Transverse colon (tissue), 4 donors: ENCODE results near the gene ODR4. TPM values are rescaled to one million over a fixed set of nuclear protein-coding genes. Genes with fewer than 3 reads are reported as not detected.

Experiments
- DNase-seq: peaks from one replicate; pipeline ENCODE4 v3.0.0-alpha.2; 2019
- H3K27ac ChIP-seq, 4 donors: fragments of 200-600 bp; sonication (generic); 2 replicates each; pipeline ENCODE4 v1.5.1; 2016 to 2018; ENCODE audit warnings: inconsistent platforms in 4 of 4
- H3K27me3 ChIP-seq: fragments of 200-600 bp; sonication (generic); 2 replicates; pipeline ENCODE4 v1.5.1; 2017; ENCODE audit warnings: inconsistent platforms
- H3K36me3 ChIP-seq, 4 donors: fragments of 200-600 bp; sonication (generic); 2 replicates each; pipeline ENCODE4 v1.5.1; 2017 to 2019; ENCODE audit warnings: inconsistent platforms in 4 of 4
- H3K4me1 ChIP-seq, 4 donors: fragments of 200-600 bp; sonication (generic); 2 replicates each; pipeline ENCODE4 v1.5.1; 2017 to 2020; ENCODE audit warnings: inconsistent platforms in 4 of 4
- H3K4me3 ChIP-seq, 4 donors: fragments of 200-600 bp; sonication (generic); 1 replicate in 1 of 4; 2 replicates in 3 of 4; pipeline versions ENCODE4 v1.5.1 to v1.6.1; 2017 to 2019; ENCODE audit warnings: inconsistent platforms in 4 of 4
- H3K9me3 ChIP-seq, 2 donors: fragments of 200-600 bp; sonication (generic); 2 replicates each; pipeline ENCODE4 v1.5.1; 2017 to 2019; ENCODE audit warnings: inconsistent platforms in 2 of 2
- EP300 ChIP-seq: sonication (generic); formaldehyde crosslinking; IDR thresholded peaks from one replicate; pipeline ENCODE4 v1.6.1; 2017; ENCODE audit warnings: antibody characterized with exemption, low read depth
- POLR2A ChIP-seq: fragments of 450-650 bp; IDR thresholded peaks from one replicate; pipeline ENCODE4 v1.6.1; 2016; ENCODE audit warnings: antibody characterized with exemption, mild to moderate bottlenecking, moderate library complexity
- POLR2AphosphoS5 ChIP-seq, 3 donors: sonication (generic); formaldehyde crosslinking; IDR thresholded peaks; one replicate each; pipeline ENCODE4 v1.6.1; 2016; ENCODE audit warnings: antibody characterized with exemption in 3 of 3
- WGBS, 2 donors: methylation state at CpG; one replicate each; pipeline ENCODE4 v1.1.5; 2018; ENCODE audit warnings: low coverage in 1 of 2; 5-methylcytosine and 5-hydroxymethylcytosine counted together
- in situ Hi-C, 4 donors: fragments of 200-750 bp; cut with MboI; loops; one replicate each; pipeline versions ENCODE4 v1.15.0 to v1.15.1; 2017; ENCODE audit warnings: low sequenced_read_pairs in 3 of 4, low pct_ligation_motif_present in 1 of 4, low pct_unique_long_range_greater_than_20kb in 1 of 4
- intact Hi-C: fragments of 100-400 bp; cut with DNase I; formaldehyde crosslinking; loops from one replicate; pipeline ENCODE4 v1.15.1; 2023; ENCODE audit warnings: low total_unique reads
- total RNA-seq, 4 donors: library from RNA; depleted of rRNA; stranded (reverse); fragments of >200 nt; gene quantifications; one replicate each; pipeline ENCODE4 v1.1.0, GENCODE V29; 2016
- TF ChIP-seq, protein P1 (sequence below), 5 experiments: fragments of 200-600 bp in 3 of 5; fragments of 450-650 bp in 2 of 5; sonication (generic) in 3 of 5; IDR thresholded peaks; 1 replicate in 2 of 5; 2 replicates in 3 of 5; pipeline ENCODE4 v1.5.1; 2016 to 2017; ENCODE audit warnings: antibody characterized with exemption in 5 of 5, inconsistent platforms in 3 of 5, mild to moderate bottlenecking in 2 of 5, moderate library complexity in 1 of 5

Gene ODR4
- total RNA-seq, 4 donors from 2014 or later, result 7.0 to 22.1 (median 14.7) TPM

DNA sequence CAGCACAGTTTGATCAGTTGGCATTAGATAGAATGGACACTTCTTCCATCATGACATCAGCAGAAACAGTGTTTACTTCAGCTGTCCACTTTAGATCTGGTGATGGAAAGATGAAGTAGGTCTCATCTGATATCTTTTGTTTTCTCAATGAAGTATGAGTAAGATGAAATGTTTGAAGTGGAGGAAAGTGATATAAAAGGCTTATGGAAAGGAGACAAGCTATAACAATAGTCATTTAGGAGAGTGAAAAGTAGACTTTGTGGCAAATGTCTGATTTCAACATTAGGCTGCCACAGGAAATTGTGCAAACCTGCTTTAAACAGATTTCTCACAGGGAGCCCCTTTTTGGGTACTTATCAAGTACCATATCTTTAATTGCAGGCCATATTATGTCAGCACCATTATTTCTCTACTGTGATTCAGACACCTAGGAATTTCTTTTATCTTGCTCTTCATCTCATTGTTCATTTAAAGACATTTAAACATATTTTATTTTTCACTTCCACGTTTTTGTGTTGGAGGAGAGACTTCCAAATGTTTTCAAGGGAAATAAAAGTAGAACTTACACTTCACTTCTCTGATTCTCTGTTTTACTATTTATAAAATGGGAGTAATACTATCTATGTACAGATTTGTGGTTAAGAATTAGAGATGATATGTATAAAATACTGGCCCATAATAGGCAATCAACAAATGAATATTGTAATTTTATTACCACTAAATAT, 67.2 kb downstream of the ODR4 start:
- in situ Hi-C loops (no loop called here), intact Hi-C loops (no loop called here)
- Histone ChIP-seq H3K27me3 (no peaks in the 10 kb centered on the region), H3K4me3 (no peak overlapping the region), H3K27ac (no peak overlapping the region), H3K4me1 (no peaks in the 10 kb centered on the region), H3K36me3 (no peaks in the 10 kb centered on the region), H3K9me3 (no peaks in the 10 kb centered on the region)
- no peak for DNase-seq
- TF ChIP-seq, protein P1, sequence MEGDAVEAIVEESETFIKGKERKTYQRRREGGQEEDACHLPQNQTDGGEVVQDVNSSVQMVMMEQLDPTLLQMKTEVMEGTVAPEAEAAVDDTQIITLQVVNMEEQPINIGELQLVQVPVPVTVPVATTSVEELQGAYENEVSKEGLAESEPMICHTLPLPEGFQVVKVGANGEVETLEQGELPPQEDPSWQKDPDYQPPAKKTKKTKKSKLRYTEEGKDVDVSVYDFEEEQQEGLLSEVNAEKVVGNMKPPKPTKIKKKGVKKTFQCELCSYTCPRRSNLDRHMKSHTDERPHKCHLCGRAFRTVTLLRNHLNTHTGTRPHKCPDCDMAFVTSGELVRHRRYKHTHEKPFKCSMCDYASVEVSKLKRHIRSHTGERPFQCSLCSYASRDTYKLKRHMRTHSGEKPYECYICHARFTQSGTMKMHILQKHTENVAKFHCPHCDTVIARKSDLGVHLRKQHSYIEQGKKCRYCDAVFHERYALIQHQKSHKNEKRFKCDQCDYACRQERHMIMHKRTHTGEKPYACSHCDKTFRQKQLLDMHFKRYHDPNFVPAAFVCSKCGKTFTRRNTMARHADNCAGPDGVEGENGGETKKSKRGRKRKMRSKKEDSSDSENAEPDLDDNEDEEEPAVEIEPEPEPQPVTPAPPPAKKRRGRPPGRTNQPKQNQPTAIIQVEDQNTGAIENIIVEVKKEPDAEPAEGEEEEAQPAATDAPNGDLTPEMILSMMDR (IDR thresholded peaks at IDR 0.05), result no peak
- WGBS, 2 donors, result 29 to 36% methylated on average over 1 of the region's 1 CpG

DNA sequence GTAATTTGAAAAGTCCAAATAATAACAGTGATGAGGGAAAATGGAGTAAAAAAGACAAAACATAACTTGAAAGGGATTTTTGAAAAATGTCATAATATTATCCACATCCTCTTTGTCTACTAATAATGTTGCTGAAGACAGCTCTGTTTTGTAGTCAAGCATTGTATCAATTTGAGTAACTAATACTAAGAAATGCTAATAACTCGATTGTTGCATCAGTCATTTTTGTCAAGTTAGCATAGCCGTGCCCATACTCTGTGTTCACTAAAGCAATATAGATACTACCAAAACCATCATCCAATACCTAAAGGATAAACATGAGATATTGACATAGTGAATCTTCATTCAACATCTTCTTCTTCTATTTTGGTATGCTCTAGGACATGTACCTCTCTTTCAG, 68.0 kb downstream of the ODR4 start:
- in situ Hi-C loops (no loop called here), intact Hi-C loops (no loop called here)
- no peak overlapping the region for H3K27ac ChIP-seq
- no peaks in the 10 kb centered on the region for H3K36me3 ChIP-seq
- DNase-seq, result no peak
- TF ChIP-seq, protein P1 (IDR thresholded peaks at IDR 0.05), result no peak
- no peak for TF ChIP-seq POLR2AphosphoS5 (IDR thresholded peaks at IDR 0.05)
- no peak for TF ChIP-seq EP300
- TF ChIP-seq POLR2A, result no peak
- WGBS, 2 donors, result 80 to 81% methylated on average over 2 of the region's 2 CpGs
- H3K27me3 ChIP-seq, result no peaks in the 10 kb centered on the region
- H3K9me3 ChIP-seq, result no peaks in the 10 kb centered on the region
- no peak overlapping the region for H3K4me3 ChIP-seq
- H3K4me1 ChIP-seq, result no peaks in the 10 kb centered on the region

DNA sequence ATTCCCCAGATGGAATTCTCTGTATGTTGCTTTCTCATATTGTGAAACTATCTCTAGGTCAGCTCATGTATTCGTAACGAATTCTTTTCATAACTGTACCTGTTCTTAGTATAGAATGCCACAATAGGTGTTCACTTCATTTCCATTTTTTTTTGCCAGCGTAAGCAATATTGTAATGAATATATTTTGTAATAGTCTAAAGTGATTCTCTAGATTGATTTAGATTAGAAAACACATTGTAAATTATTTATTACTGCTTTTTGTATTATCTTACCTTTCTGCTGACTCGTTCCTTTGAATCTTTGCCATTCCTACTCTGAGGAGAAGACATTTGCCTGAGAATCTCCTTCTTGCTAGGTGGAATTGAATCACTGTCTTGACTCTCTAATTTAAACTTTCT, 70.5 kb downstream of the ODR4 start:
- in situ Hi-C loops, result no loop called here
- H3K27ac ChIP-seq, result no peak overlapping the region
- intact Hi-C loops, result no loop called here
- no peaks in the 10 kb centered on the region for H3K27me3 ChIP-seq
- no peaks in the 10 kb centered on the region for H3K4me1 ChIP-seq
- no peaks in the 10 kb centered on the region for H3K36me3 ChIP-seq
- DNase-seq, result no peak
- H3K9me3 ChIP-seq, result no peaks in the 10 kb centered on the region
- no peak for TF ChIP-seq POLR2AphosphoS5 (IDR thresholded peaks at IDR 0.05)
- TF ChIP-seq, protein P1 (IDR thresholded peaks at IDR 0.05), result no peak
- no peak for TF ChIP-seq EP300
- TF ChIP-seq POLR2A, result no peak
- WGBS, 2 donors, result 80 to 89% methylated on average over 4 of the region's 4 CpGs
- no peak overlapping the region for H3K4me3 ChIP-seq

DNA sequence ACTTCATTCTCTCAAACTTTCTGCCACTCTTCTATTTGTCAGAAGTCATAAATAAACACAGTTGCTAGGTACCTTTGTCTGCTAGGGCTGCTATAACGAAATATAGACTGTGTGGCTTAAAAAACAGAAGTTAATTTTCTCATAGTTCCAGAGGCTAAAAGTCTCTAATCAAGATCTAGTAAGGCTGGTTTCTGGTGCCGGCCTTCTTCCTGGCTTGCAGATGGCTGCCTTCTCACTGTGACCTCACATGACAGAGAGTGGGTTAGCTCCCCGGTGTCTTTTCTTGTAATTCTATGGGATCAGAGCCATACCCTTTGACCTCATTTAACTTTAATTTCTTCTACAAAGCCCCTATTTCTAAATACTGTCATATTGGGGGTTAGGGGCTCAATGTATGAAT, 79.3 kb downstream of the ODR4 start:
- intact Hi-C loops (no loop called here), in situ Hi-C loops (no loop called here)
- no peak overlapping the region for H3K27ac ChIP-seq
- H3K4me3 ChIP-seq, result no peak overlapping the region
- TF ChIP-seq EP300, result no peak
- TF ChIP-seq POLR2AphosphoS5 (IDR thresholded peaks at IDR 0.05), result no peak
- no peak for TF ChIP-seq POLR2A
- TF ChIP-seq, protein P1 (IDR thresholded peaks at IDR 0.05), result no peak
- 52 to 60% methylated on average over 3 of the region's 3 CpGs for WGBS, 2 donors
- H3K9me3 ChIP-seq, result no peaks in the 10 kb centered on the region
- no peaks in the 10 kb centered on the region for H3K27me3 ChIP-seq
- H3K4me1 ChIP-seq, result no peaks in the 10 kb centered on the region
- no peak for DNase-seq
- H3K36me3 ChIP-seq, result no peaks in the 10 kb centered on the region
